Measurements from ENCODE around the gene ABI2. TPM values are rescaled to one million over a fixed set of nuclear protein-coding genes. Genes with fewer than 3 reads are reported as not detected.
"Not testable (repeated sequence)": the region's sequence is repeated elsewhere in the genome, so short reads cannot be mapped to it uniquely, and the experiment has no call there.

Gene ABI2
- 71.8 TPM for polyA plus RNA-seq (2013, experiment 1 of 2)
- polyA plus RNA-seq (2013, experiment 2 of 2): 94.2 TPM

DNA sequence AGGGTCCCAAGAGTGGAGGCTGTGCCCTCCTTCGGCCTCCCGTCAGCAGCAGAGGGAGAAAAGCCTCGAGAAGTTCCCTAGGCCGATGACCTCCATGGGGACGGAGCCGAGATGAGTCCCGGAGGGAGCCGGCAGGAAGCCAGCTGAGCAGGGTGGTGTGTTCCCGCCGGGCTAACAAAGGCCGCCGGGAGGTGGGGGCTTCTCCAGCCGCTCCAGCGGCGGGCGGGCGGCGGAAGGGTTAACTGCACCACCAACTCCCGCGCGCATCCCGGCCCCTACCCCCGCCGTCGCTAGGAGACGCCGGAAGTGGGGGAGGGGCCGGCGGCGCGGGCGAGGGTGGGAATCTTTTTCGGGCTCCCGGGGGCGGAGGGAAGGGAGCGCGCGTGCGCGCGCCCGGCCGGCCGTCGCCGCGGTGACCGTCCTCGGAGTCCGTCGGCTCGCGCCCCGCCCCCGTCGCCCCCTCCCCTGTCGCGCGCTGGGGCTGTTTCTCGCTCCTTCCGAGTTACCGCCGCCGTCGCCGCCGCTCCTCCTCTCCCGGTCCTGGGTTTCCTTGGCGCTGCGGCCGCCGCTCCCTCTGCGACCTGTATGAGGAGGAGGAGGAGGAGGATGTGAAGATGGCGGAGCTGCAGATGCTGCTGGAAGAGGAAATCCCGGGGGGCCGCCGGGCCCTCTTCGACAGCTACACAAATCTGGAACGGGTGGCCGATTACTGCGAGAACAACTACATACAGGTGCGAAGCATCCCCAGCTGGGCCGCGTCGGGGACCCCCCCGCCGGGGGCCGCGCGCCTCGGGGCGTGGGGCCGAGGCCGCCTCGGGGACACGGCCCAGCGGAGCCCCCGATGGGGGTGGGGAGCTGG is at the start of gene ABI2:
Gene ABI2 (plus strand): TSS at position 494 of the 859 bp plus-strand sequence. CDS start 121 bp downstream, at position 615.
- Histone ChIP-seq H3K27me3 (ENCODE audit: insufficient read depth, low read length) (no peaks in the 10 kb centered on the region), H3K9me3 (ENCODE audit: insufficient read depth, low read depth, low read length) (no peaks in the 10 kb centered on the region), H3K27ac (ENCODE audit: low read depth, low read length) (peak within 1 kb of the TSS; percentile 97), H3K4me1 (ENCODE audit: insufficient read depth, low read length) (peaks cover 21% of the 10 kb centered on the region; the same call in 1 of the 2 replicates), H3K36me3 (ENCODE audit: insufficient read depth, low read length) (no peaks in the 10 kb centered on the region), H3K9ac (ENCODE audit: low read depth, low read length) (peak within 1 kb of the TSS; percentile 98), H3K4me3 (ENCODE audit: low read length) (peak within 1 kb of the TSS; percentile 98)
- WGBS: under 1% methylated on average over 96 of the region's 98 CpGs

DNA sequence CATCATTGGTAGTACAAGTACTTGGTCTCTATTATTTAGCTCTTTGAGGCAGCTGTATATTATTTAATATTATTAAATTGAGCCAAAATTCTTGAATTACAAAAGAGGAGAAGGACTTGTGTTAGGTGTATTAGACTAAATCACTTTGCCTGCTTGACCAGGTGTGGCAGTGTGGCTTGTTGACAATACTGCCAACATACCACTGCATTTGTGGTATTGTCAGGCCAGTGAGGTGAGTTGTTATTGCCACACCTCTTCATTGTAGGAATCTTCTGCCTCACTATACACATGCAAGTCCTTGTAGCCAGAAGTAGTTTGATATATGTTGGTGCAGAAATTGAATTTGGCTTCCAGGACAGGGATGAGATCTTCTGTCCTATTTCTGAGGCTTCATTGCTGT is 48.9 kb upstream of the ABI2 start:
- Histone ChIP-seq H3K4me3 (ENCODE audit: low read length) (no peak overlapping the region), H3K4me1 (ENCODE audit: insufficient read depth, low read length) (no peaks in the 10 kb centered on the region), H3K9ac (ENCODE audit: low read depth, low read length) (no peak overlapping the region), H3K27me3 (ENCODE audit: insufficient read depth, low read length) (no peaks in the 10 kb centered on the region), H3K27ac (ENCODE audit: low read depth, low read length) (no peak overlapping the region), H3K9me3 (ENCODE audit: insufficient read depth, low read depth, low read length) (no peaks in the 10 kb centered on the region), H3K36me3 (ENCODE audit: insufficient read depth, low read length) (peaks cover 54% of the 10 kb centered on the region)

DNA sequence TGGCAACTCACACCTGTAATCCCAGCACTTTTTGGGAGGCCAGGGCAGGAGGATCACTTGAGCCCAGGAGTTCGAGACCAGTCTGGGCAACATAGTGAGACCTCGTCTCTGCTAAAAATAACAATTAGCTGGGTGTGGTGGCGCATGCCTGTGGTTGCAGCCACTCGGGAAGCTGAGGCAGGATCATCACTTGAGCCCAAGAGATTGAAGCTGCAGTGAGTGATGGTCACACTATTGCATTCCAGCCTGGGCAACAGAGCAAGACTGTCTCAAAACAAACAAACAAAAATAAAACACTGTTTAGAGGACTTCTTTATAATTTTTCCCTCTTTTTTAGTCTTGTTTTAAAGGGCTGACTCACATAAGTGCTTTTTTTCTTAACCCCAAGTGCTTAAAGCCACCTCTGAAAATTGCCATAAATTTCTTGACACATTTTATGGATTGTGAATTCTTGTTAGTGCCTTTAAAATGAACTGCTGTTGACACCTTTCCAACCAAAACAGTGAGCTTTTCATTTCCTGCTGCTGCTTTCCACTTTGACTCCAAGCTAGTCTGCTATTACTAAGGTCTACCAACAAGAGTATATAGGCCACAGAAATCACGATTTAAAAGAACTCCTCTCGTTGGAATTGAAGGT is 47.6 kb upstream of the ABI2 start:
- no peak overlapping the region for H3K4me3 ChIP-seq (ENCODE audit: low read length)

DNA sequence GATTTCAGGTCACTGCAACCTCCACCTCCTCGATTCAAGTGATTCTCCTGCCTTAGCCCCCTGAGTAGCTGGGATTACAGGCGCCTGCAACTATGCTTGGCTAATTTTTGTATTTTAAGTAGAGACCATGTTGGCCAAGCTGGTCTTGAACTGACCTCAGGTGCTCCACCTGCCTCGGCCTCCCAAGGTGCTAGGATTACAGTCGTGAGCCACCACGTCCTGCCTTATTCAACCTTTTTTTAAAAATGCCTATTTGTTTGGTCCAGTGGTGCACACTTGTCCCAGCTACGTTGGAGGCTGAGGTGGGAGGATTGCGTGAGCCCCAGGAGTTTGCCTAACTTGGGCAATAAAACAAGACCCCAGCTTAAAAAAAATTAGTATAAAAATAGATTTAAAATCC is 46.1 kb upstream of the ABI2 start:
- H3K27me3 ChIP-seq (ENCODE audit: insufficient read depth, low read length): no peaks in the 10 kb centered on the region
- H3K4me3 ChIP-seq (ENCODE audit: low read length): no peak overlapping the region
- H3K4me1 ChIP-seq (ENCODE audit: insufficient read depth, low read length): no peaks in the 10 kb centered on the region
- no peaks in the 10 kb centered on the region for H3K9me3 ChIP-seq (ENCODE audit: insufficient read depth, low read depth, low read length)
- peaks cover 75% of the 10 kb centered on the region for H3K36me3 ChIP-seq (ENCODE audit: insufficient read depth, low read length)
- H3K9ac ChIP-seq (ENCODE audit: low read depth, low read length): no peak overlapping the region
- 94% methylated on average over 7 of the region's 7 CpGs for WGBS
- no peak overlapping the region for H3K27ac ChIP-seq (ENCODE audit: low read depth, low read length)

More for the DNA sequence above, 47.6 kb upstream of the ABI2 start:
- no peaks in the 10 kb centered on the region for H3K27me3 ChIP-seq (ENCODE audit: insufficient read depth, low read length)
- peaks cover 65% of the 10 kb centered on the region for H3K36me3 ChIP-seq (ENCODE audit: insufficient read depth, low read length)
- H3K9ac ChIP-seq (ENCODE audit: low read depth, low read length): no peak overlapping the region
- H3K4me1 ChIP-seq (ENCODE audit: insufficient read depth, low read length): no peaks in the 10 kb centered on the region
- H3K27ac ChIP-seq (ENCODE audit: low read depth, low read length): no peak overlapping the region
- H3K9me3 ChIP-seq (ENCODE audit: insufficient read depth, low read depth, low read length): no peaks in the 10 kb centered on the region
- 97% methylated on average over 6 of the region's 6 CpGs for WGBS

DNA sequence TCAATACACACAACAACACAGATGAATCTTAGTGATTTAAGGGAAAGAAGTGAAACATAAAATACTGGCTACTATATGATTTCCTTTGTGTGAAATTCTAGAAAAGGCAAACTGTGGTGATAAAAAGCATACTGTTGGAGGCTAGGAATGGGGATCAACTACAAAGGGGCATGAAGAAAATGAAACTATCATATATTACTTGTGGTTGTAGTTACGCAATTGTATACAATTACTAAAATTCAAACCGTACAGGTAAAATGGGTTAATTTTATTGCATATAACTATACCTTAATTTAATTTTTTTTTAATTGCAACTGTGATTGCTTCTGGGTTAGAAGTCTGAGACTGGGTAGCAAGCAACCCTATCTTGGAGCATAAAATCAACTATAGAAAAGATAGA is 41.7 kb upstream of the ABI2 start:
- H3K4me1 ChIP-seq (ENCODE audit: insufficient read depth, low read length): no peaks in the 10 kb centered on the region
- WGBS: no CpG with 5 or more reads among the region's 2 CpGs

DNA sequence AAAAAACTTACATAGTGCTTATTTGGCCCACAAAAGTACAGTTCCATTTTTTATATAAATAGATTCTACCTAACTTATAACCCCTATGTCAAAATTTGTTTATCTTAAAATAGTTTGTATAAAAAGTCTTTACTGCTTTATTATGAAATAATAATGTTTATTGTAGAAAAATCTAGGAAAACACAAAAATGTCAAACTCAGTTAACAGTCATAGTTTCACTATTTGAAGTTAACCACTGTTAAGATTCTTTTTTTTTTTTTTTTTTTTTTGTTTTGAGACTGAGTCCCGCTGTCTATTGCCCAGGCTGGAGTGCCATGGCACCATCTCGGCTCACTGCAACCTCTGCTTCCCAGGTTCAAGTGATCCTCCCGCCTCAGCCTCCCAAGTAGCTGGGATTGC is 26.5 kb upstream of the ABI2 start:
- H3K9me3 ChIP-seq (ENCODE audit: insufficient read depth, low read depth, low read length): no peaks in the 10 kb centered on the region
- no peaks in the 10 kb centered on the region for H3K4me1 ChIP-seq (ENCODE audit: insufficient read depth, low read length)
- H3K27ac ChIP-seq (ENCODE audit: low read depth, low read length): no peak overlapping the region
- WGBS: 96% methylated on average over 3 of the region's 3 CpGs
- H3K27me3 ChIP-seq (ENCODE audit: insufficient read depth, low read length): no peaks in the 10 kb centered on the region
- H3K9ac ChIP-seq (ENCODE audit: low read depth, low read length): no peak overlapping the region
- H3K36me3 ChIP-seq (ENCODE audit: insufficient read depth, low read length): peaks cover 8% of the 10 kb centered on the region
- H3K4me3 ChIP-seq (ENCODE audit: low read length): no peak overlapping the region

More for the DNA sequence above, 41.7 kb upstream of the ABI2 start:
- Histone ChIP-seq H3K27ac (ENCODE audit: low read depth, low read length) (no peak overlapping the region), H3K36me3 (ENCODE audit: insufficient read depth, low read length) (peaks cover 59% of the 10 kb centered on the region), H3K4me3 (ENCODE audit: low read length) (no peak overlapping the region), H3K9ac (ENCODE audit: low read depth, low read length) (no peak overlapping the region), H3K27me3 (ENCODE audit: insufficient read depth, low read length) (no peaks in the 10 kb centered on the region), H3K9me3 (ENCODE audit: insufficient read depth, low read depth, low read length) (no peaks in the 10 kb centered on the region)

DNA sequence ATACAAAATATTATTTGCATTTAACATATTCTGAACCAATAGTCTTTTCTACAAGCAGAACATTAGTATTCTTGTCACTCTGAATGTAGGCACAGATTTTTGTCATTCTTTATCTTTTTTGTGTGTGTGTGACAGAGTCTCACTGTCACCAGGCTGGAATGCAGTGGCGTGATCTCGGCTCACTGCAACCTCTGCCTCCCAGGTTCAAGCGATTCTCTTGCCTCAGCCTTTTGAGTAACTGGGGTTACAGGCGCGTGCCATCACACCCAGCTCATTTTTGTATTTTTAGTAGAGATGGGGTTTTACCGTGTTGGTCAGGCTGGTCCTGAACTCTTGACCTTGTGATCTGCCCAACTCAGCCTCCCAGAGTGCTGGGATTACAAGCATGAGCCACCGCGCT is 25.6 kb upstream of the ABI2 start:
- not testable (repeated sequence) for H3K9ac ChIP-seq (ENCODE audit: low read depth, low read length); H3K9me3 ChIP-seq (ENCODE audit: insufficient read depth, low read depth, low read length); H3K4me3 ChIP-seq (ENCODE audit: low read length); H3K27ac ChIP-seq (ENCODE audit: low read depth, low read length); H3K36me3 ChIP-seq (ENCODE audit: insufficient read depth, low read length); H3K27me3 ChIP-seq (ENCODE audit: insufficient read depth, low read length); H3K4me1 ChIP-seq (ENCODE audit: insufficient read depth, low read length)
- WGBS: 98% methylated on average over 6 of the region's 8 CpGs

DNA sequence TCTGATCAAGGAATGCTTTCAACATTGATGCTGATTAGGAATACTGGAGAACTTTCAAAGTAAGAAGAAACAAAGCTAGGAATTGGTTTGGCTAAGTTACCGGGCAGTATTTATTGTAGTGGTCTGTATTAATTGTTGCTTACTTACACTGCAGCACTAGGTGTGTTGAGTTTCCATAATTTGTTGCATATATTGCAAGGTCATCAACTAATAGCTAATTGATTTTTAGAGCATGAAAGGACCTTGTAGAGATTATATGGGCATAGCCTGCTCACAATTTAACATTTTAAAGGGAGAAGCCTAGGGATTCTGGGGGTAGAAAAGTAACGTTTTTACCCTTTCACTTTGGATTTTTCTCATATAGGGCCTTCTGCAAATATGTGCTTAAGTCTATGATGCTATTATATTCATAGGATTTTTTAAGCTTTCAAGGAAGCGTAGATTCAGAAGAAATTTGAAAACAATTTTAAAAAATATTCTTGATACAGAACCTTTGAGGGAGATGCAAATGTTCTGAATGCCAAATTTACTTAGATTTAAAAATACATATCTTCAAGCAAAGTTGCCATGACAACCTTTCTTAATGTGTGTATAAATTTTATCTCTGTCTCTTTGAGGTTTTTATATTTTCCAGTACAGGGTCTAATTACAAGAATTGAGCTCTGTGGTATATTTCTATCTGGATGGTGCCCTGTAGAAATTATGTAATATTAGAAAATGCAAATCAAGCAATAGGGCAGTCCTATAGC is 17.3 kb upstream of the ABI2 start:
- no peak overlapping the region for H3K4me3 ChIP-seq (ENCODE audit: low read length)
- H3K9ac ChIP-seq (ENCODE audit: low read depth, low read length): no peak overlapping the region
- no peak overlapping the region for H3K27ac ChIP-seq (ENCODE audit: low read depth, low read length)
- no peaks in the 10 kb centered on the region for H3K27me3 ChIP-seq (ENCODE audit: insufficient read depth, low read length)
- H3K9me3 ChIP-seq (ENCODE audit: insufficient read depth, low read depth, low read length): 0 out of 2 replicates have a peak, but pooled peaks cover 4% of the 10 kb centered on the region
- peaks cover 6% of the 10 kb centered on the region; the same call in 1 of the 2 replicates for H3K36me3 ChIP-seq (ENCODE audit: insufficient read depth, low read length)
- H3K4me1 ChIP-seq (ENCODE audit: insufficient read depth, low read length): no peaks in the 10 kb centered on the region
- WGBS: 94% methylated on average over 1 of the region's 3 CpGs

DNA sequence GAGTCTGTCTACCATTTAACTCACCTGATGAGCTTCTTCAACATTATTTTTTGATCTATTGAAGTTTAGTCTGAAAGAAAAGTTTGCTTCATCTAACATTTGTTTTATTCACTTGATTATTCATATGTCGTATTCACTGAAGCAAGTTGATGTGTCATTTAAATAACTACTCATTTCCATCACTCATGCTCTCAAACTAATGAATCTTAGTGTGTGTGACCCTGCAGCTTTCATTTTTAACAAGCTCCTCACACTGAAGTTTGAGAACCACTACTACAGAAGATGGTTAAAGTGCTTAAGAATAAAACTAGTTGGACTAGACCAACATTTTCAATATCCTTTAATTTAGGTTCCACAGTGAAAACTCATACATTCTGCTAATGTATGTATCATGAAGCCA is 1.8 kb upstream of the ABI2 start:
- Histone ChIP-seq H3K4me1 (ENCODE audit: insufficient read depth, low read length) (peaks cover 17% of the 10 kb centered on the region; the same call in 1 of the 2 replicates), H3K4me3 (ENCODE audit: low read length) (no peak overlapping the region), H3K9ac (ENCODE audit: low read depth, low read length) (no peak overlapping the region), H3K36me3 (ENCODE audit: insufficient read depth, low read length) (no peaks in the 10 kb centered on the region), H3K27me3 (ENCODE audit: insufficient read depth, low read length) (no peaks in the 10 kb centered on the region), H3K9me3 (ENCODE audit: insufficient read depth, low read depth, low read length) (no peaks in the 10 kb centered on the region), H3K27ac (ENCODE audit: low read depth, low read length) (no peak overlapping the region)
- WGBS: 91% methylated on average over 1 of the region's 1 CpG

DNA sequence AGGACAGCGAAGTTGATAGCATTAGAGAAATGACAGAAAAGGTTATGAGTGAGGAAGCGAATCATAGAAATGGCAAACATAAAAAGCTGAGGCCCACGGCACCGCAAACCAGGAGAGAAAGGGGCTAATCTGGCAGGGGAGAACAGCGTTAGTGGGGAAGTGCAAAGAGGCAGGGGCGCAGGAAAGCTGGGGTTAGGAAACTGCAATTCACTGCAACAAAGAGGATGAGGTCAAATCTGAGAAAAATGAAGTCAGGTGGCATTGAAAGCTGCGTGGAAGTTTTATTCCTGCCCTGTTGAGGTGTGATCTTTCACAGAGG is 653 bp upstream of the ABI2 start:
- Histone ChIP-seq H3K27me3 (ENCODE audit: insufficient read depth, low read length) (no peaks in the 10 kb centered on the region), H3K27ac (ENCODE audit: low read depth, low read length) (peak overlapping the region; percentile 97), H3K36me3 (ENCODE audit: insufficient read depth, low read length) (no peaks in the 10 kb centered on the region), H3K4me3 (ENCODE audit: low read length) (peak overlapping the region; percentile 98), H3K9ac (ENCODE audit: low read depth, low read length) (peak overlapping the region; percentile 98), H3K4me1 (ENCODE audit: insufficient read depth, low read length) (peaks cover 17% of the 10 kb centered on the region; the same call in 1 of the 2 replicates), H3K9me3 (ENCODE audit: insufficient read depth, low read depth, low read length) (no peaks in the 10 kb centered on the region)
- 9% methylated on average over 7 of the region's 7 CpGs for WGBS

All from HUES64 (cell line).